NCI-H345 treated with DMSO at 0.1 percent for 48 hours (cell line): ENCODE results near the gene AGT.
"Not testable (repeated sequence)": the region's sequence is repeated elsewhere in the genome, so short reads cannot be mapped to it uniquely, and the experiment has no call there.

Experiments
- DNase-seq: peaks from one replicate; lab custom pipeline; 2025; ENCODE audit not compliant: unreplicated experiment; lab: John Stamatoyannopoulos, UW

The AGT gene

DNA sequence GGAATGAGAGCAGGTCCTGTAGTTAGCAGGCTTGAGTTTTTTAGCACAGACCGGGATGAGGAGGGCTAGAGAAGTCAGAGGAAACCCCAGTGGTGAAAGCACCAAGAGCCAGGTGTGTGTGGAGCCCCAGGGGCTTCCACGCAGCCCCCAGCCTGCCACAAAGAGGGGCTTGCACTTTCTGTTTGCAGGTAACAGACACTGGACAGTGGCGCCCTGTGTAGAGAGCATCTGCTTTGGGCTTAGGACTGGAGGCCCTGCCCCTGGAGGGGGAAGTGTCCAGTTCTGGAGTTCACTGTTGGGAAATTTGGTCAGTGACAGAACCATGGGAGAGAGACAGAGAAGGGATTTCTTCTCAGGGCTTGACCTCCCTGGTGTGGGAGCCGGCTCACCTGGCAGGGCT lies 19.5 kb downstream of the AGT start:
- no peak for DNase-seq

DNA sequence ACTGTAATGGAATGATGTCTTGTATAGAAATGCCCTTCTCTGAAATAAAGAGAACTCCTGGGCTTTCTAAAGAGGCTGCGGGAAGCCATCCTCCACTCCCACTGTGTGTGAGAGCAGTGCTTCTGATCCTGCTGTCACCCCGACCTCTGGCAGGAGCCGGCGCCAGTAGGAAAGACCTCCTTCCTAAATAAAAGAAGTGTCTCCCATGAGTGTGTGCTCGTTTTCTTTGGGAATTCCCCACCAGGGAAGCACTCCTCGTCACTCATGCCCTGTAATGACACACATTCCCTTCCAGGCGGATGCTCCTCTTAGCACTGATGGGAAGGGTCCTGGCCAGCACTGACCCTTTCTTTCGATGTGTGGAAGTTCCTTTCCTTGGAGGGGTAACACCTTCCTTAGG lies 20.1 kb downstream of the AGT start:
- no peak for DNase-seq

DNA sequence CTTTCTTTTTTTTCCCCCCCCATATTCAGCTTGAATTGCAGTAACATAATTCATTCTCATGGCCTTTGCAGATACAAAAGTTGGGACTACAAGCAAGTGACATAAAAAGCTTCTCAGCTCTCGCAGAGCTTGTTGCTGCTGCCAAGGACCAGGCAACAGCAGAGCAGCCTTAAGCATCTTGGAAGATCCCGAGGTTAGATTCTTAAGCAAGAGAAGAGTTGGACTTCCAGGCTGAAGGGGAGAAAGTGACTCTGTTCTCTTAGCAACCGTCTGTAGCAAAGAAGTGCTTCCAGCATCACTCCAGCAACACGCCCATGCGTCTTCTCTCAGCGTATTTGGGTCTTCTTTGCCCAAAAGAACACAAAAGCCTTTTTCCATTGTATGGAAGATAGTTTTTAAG lies 20.7 kb downstream of the AGT start:
- DNase-seq: no peak

DNA sequence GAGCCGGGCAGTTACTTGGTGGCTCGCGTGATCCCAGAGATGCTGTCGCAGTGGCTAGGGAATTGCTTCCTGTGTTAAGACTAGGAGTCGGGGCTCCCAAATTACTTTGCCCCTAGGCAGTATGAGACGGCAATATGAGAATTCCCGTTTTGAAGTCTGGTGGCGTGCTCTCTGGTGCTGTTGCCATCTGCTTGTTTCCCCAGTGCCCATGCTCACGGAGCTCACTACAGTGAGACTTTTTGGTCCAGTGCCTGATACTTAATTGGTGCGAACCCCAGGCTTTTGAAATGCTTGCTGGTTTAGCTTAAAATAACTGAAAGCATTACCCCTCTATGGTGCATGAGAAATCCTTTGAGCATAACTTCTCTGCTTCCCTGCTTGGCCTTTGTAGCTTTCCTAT lies 22.3 kb downstream of the AGT start:
- DNase-seq: no peak

DNA sequence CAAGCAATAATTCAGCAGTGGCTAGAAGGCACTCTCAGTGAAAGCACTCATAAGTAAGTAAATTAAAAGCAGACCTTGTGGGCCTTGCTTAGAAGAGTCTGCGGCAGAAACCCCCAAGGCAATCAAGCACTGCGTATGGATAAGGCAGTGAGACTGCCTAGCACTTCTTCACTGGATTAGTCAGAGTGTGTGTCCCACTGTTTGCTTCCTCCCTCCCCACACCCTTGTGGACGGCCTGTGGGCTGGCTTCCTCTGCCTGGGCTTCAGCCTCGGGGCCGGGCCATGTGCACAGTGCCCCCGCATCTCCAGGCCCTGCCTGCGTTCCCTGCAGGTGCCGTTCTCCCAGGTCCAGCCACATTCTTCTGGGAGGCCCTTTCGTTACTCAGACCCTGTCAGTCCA lies 23.8 kb downstream of the AGT start:
- no peak for DNase-seq

DNA sequence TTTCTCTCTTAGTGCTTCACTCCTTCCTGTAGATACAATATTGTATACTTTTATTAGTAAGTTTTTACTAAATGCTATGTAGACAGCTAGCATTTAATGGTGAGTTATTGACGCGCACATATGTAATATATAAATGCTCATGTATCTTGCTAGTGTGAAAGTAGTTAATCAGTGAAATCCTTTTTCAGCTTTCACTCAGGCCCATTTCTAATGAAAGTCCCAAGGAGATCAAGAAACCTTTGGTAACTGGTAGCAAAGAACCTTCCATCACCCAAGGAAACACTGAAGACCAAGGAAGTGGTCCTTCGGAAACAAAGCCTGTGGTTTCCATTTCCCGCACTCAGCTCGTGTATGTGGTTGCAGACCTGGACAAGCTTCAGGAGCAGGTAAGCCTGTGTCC lies 27.2 kb downstream of the AGT start:
- no peak for DNase-seq

DNA sequence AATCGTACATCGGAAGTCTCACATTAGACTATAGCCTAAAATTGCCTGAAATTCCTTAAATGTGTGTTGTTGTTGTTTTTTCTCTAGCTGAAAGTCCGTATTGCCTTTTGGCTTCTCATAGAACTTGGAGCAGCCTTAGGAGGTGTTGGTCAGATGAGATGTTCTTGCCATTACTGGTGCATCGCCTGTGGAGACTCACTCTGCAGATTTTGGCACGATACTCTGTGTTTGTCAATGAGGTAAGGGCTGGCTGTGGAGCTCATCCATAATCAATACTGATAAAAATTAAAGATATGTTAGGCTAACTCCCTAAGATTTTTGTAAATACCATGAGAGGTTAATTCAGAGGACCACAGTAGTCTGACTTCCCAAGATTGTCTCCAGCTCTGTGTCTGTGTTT lies 28.9 kb downstream of the AGT start:
- no peak for DNase-seq

DNA sequence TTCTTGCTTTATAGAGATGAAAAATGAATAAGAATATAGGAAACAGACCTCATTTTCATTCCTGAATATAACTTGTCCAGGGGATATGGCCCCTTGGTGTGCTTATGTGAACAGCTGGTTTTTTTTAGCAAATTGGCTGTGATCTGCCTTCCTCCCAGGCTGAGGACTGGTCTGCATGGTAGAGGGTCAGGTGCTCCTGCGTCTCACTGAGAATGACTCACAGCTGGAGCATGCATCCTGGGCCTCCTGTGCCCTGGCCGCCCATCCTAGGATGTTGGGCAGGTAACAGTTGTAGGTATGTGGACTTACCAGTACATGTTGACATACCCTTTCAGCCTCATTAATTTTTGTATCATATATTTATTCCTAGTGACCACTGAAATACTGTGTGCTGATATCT lies 29.8 kb downstream of the AGT start:
- no peak for DNase-seq

DNA sequence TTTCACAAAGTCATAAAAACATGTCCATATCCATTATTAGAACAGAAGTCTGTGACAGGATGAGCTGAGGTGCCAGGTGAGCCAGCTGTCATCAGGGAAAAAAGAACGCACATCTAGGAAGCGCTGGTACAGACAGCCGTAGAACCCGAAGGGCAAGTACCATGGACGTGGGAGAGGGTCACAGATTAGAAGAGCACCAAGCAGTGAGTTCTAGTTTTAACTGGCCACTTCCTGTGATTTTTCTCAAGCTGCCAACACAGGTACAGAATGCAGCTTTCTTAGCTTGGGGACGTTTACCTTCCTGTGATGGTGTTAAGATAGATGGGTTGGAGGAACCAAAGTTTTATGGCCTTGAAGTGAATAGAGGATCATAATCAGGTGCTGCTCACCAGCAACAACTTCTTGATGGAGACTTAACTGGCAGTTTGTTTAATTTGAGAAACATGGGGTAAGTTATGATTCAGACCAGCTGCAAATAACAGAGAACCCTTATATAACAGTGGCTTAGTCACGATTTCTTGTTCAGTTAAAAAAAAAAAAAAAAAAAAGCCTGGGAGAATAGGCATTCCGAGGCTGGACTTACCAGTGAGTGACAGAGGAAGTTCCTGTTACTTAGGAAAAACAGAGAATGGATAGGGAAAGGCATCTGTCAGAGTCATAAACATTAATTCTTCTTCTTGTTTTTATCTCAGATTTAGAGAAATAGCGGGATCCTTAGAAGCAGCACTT lies 30.9 kb downstream of the AGT start:
- DNase-seq: no peak

DNA sequence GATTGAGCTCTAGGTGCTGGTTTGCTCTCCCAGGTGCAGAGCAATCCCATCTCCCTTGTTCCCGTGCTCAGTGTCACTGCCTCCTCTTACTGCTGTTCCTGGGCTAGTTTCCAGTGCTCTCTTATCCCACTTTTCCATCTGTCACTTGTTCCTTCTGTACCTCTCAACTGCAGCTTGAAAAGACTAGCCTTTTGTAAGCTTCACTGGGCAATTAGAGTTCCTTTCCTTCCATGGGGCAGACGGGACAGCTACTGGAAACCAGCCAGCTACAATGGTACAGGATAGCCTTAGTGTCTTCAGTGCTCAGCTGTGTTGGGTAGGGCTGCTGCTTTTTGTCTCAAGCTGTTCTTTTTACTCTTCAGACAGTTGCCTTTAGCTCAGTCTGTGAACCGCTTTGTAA lies 31.6 kb downstream of the AGT start:
- DNase-seq: no peak

DNA sequence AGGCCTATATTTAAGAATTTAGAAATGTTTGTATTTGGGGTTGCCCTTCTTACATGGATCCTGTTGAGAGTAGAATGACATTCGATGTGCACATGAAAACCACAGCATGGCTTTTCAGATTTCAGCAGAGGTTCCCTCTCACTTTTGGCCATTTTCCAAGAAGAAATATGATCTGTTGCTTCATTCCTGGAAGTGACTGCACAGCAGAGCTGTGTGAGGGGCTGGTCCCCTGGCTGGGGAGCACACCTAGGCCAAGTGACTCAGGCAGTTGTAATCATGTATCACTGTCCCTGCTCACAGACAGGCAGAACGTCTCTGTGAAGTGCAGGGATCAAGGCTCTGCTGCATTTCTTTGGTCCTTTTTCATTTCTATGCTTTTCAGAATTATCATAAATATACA lies 32.3 kb downstream of the AGT start:
- peak; percentile 78 for DNase-seq

DNA sequence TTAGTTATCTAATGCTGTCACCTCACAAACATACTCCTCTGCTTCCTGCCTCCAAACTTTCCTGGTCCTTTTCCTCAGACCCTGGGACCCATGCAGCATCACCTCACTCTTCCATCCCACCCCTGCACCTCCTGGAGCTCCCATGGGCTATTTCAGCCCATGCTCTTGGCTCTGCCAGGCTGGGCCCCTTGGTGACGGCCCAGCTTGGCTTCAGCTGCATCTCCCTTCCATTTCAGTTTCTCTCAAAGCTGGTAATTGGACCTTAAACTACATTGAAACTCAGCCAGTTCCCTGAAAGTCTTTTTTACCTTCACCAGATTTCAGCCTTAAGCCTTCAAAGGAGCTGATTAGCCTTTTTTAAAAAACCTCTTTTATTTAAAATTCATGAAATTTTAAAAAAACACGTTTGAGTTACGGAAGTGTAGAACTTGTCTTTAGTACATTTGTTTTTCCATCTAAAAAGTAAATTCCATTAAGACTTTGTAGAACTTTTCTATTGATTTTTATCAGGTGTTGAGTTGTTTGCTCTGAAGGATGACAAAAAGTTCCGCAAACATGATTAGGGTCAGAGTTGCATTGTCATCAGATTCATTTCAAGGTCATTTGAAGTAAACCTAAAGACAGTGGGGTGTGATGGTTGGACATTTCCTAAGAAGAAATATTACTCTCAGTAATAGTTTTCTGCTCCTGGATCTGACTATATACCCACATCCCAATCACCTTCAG lies 33.5 kb downstream of the AGT start:
- DNase-seq: no peak

DNA sequence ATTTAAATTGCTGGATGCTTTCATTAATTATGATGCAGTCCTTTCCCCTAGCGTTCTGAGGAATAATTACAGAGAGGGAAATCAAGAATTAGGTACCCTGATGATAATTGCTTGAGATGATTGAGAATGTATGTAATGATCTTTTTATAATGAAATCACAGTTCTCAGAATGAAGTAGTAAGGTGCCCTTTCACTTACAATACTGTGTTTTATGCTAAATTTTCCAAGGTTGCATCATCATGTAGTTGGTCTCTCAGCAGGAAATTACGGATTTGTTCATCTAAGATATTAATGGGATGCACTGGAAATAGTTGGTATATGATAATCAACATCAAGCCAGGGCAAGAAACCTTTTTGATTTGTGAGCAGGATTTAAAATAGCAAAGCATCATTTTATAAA lies 34.1 kb downstream of the AGT start:
- no peak for DNase-seq

DNA sequence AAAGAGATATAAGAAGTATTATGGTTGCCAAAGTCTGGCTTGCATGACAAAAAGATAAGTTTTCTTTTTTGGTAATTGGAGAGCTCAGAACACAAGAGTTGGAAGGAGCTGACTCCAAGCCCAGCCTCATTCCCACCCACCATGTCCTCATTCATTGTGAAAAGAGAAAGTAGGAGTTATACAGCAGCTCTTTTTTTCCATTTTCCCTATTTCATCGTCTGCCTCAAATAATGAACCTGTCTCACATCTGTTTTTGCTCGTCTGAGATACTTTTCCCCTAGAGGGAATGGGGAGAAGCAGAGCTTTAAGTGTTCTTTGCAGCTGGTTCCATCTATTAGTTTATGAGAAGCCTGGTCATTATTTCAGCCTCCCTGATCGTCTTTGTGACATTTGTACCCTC lies 34.7 kb downstream of the AGT start:
- DNase-seq: no peak

DNA sequence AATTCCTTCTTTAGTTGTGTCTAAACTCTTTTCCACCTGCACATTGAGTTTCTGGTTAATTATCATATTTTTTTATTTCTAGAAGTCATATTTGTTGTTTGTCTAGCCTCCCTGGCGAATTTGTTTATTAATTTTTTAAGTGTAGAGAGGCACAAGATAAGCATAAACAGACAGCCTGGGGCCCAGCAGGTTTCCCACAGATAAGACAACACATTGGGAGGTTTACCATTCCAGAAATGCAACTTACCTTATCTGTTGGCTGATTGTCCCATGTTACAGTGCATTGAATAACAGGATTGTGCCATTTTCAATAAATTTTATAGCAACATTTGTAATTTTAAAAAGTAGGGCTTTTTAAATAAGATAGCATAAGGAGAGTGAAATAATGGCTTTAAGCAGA lies 36.7 kb downstream of the AGT start:
- DNase-seq: no peak

DNA sequence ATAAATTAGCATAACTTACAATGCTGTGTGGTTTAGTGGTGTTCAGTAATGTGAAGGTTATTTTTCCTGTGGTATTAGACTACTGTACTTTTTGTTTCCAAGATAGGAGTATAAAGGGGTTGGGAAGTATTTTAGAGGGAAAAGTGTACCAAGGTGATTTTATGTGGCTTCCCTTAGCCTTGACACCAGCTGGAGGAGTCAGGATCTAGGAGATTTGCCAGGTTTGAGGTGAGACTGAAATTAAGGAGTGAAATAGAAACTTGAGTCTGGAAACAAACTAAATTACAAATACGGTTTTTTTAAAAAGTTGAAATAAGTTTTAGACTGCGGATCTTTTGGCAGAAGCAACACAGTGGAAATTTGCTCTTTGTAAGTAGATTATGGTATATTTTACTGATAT lies 39.3 kb downstream of the AGT start:
- DNase-seq: no peak

DNA sequence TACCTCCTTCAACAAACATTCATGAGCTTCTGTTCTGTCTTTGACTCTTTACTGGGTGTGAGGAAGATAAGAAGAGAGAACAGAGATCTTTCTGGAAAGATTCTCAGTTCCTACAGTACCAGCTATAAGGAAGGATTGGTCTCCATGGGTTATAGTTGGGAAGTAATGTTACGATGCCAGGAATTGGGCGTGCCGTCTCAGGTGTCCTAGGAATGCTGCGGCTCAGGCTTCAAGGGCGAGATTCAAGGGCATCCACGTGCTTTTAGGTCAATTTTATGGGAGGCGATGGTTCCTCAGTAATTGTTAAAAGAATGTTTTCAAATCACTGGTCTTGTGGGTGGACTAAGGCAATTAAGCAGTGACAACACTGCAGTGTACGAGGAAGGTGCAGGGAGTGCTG lies 44.4 kb downstream of the AGT start:
- DNase-seq: no peak

DNA sequence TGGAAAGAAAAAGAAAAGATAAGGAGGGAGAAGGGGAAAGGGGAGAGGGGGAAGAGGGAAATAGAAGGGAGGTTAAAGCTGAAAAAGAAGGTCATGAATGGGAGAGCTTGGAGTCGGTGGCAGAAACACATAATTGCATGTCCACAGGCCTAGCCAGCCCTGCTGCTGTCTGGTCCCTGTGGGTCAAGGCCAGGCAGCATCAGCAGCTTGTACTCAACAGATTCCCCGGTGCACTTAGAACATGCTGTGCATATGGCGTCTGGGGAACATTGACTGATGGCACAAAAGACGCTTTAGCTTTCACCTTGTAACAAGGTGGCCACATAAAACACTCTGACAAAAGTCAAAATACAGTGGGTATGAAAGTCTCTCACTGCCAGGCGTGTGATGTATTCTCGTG lies 45.7 kb downstream of the AGT start:
- no peak for DNase-seq

DNA sequence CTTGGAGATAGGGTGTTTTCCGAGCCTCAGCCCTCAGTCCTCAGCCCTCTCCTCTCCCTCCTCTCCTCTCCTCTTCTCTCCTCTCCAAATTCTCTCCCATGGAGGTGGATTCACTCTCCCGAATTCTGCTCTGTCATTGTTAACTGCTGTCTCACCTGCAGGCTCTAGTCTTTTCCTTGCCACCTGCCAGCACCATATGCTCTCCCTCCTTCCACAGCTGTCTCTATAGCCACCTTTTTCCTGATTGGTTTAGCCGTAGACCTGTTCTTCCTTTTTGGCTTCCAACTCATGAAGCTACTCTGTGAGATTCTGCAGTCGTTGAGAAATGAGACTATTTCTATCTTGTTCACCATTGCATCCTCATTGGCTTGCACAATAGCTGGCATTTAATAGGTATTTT lies 51.9 kb downstream of the AGT start:
- no peak for DNase-seq

DNA sequence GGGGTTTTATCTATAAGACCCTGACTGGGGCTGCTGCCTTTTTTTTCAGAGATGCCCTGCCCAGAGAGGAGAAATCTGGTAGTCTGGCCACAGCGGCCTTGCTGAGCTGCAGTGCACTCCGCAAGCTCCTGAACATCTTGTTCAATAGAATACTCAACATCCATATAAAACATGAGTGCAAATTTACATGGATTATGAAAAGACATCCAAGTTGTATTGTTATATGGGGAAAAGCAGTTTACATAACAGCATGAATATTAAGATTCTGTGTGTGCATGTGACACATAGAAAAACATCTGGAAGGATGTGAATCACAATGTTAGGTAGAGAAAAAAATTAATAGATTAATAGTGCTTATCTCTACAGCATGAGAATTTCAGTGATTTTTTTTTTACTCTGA lies 55.2 kb downstream of the AGT start:
- no peak for DNase-seq

DNA sequence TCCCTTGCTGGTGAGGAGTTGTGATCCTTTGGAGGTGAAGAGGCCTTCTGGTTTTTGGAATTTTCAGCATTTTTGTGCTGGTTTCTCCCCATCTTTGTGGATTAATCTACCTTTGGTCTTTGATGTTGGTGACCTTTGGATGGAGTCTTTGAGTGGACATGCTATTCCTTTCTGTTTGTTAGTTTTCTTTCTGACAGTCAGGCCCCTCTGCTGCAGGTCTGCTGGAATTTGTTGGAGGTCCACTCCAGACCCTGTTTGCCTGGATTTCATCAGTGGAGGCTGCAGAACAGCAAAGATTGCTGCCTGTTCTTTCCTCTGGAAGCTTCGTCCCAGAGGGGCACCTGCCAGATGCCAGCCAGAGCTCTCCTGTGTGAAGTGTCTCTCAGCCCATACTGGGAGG lies 55.8 kb downstream of the AGT start:
- DNase-seq: not testable (repeated sequence)

DNA sequence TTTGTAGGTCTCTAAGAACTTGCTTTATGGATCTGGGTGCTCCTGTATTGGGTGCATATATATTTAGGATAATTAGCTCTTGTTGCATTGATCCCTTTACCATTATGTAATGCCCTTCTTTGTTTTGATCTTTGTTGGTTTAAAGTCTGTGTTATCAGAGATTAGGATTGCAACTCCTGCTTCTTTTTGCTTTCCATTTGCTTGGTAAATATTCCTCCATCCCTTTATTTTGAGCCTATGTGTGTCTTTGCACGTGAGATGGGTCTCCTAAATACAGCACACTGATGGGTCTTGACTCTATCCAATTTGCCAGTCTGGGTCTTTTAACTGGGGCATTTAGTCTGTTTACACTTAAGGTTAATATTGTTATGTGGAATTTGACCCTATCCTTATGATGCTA lies 57.2 kb downstream of the AGT start:
- not testable (repeated sequence) for DNase-seq
